Renal cortical epithelial cell (primary cell): ENCODE results near the gene MT1M. TPM values are rescaled to one million over a fixed set of nuclear protein-coding genes. Genes with fewer than 3 reads are reported as not detected.
"Not testable (repeated sequence)": the region's sequence is repeated elsewhere in the genome, so short reads cannot be mapped to it uniquely, and the experiment has no call there.

Experiments used
- DNase-seq: peaks from one replicate; pipeline ENCODE4 v3.0.0-alpha.2; 2011; ENCODE audit warnings: low read depth
- total RNA-seq: library from RNA; depleted of rRNA; stranded (reverse); fragments of >200 nt; gene quantifications from 2 replicates; pipeline ENCODE4 v1.2.3, GENCODE V29; 2014

The MT1M gene
- total RNA-seq, 1 donor from 2014 or later: 2.8 TPM

DNA sequence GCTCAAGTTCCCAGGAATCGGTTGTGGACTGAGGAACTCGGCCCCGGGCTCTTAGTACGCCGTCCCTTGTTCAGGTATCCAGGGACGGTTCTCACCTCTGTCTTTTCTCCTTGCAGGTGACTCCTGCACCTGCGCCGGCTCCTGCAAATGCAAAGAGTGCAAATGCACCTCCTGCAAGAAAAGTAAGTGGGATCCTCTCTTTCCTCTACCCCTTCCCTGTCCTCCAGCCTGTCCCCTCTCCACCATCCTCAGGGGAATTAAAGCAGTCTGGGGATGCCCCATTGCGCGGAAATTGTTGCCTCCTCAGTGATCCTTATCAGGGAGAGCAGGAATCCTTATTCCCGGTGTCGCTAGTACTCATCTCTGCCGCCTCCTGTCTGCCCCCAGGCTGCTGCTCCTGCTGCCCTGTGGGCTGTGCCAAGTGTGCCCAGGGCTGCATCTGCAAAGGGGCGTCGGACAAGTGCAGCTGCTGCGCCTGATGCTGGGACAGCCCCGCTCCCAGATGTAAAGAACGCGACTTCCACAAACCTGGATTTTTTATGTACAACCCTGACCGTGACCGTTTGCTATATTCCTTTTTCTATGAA, 23.5 kb upstream of the MT1M start:
- DNase-seq: no peak

GRCh38 chr16:56609463-56609921, 23.0 kb upstream of the MT1M start:
- peak; percentile 85 for DNase-seq

DNA sequence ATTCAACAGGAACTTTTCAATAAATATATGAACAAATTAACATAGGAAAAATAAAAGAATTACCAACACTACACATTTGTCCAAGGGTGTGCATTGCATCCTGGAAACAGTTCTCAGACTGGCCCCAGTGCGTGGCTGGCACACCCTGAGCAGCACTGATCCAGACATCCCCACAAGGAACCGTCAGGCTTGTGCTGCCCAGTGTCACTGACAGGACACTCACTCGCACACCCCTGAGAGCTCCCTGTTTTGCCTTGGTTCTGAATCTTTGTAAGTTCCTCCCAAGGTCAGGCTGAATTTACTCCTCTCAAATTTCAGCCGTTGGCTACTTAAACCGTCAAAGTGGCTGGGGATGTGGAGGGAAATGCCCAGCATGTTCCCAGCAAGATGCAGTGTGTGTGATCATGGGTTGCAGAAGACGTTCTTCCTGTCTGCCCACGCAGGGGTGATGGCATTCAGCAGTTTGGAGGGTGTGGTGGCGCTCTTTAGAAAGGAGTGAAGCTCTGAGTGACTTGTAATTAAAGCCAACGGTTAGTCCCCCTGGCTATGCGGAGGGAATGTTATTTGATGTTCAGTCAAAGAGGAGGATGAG, 22.3 kb upstream of the MT1M start:
- DNase-seq: peak; percentile 96

- no peak for DNase-seq
Observed at GRCh38 chr16:56610609-56611111, 21.8 kb upstream of the MT1M start.

GRCh38 chr16:56611281-56611833, 21.1 kb upstream of the MT1M start:
- DNase-seq: peak; percentile 80

- peak; percentile 60 for DNase-seq
Observed at GRCh38 chr16:56613706-56614105, 18.8 kb upstream of the MT1M start.

- DNase-seq: peak; percentile 97
Observed at GRCh38 chr16:56614549-56614991, 17.9 kb upstream of the MT1M start.

DNA sequence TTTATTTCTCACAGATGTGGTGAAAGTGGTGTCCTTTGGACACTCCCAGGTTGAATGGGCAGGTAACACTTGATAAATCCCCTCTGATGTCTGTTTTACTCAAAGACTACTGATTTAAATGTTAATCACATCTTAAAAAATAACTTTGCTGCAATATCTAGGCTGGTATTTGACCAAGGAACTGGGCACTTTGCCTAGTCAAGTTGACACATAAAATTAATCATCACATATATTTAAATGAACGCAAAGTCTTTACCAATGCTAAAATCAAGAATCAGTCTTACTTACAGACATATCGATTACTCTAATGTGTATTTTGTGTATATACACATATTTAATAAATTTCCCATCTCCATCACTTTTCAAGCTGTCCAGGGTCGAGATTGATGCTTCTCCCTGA, 17.1 kb upstream of the MT1M start:
- peak; percentile 65 for DNase-seq

GRCh38 chr16:56616608-56617211, 15.7 kb upstream of the MT1M start:
- no peak for DNase-seq

DNA sequence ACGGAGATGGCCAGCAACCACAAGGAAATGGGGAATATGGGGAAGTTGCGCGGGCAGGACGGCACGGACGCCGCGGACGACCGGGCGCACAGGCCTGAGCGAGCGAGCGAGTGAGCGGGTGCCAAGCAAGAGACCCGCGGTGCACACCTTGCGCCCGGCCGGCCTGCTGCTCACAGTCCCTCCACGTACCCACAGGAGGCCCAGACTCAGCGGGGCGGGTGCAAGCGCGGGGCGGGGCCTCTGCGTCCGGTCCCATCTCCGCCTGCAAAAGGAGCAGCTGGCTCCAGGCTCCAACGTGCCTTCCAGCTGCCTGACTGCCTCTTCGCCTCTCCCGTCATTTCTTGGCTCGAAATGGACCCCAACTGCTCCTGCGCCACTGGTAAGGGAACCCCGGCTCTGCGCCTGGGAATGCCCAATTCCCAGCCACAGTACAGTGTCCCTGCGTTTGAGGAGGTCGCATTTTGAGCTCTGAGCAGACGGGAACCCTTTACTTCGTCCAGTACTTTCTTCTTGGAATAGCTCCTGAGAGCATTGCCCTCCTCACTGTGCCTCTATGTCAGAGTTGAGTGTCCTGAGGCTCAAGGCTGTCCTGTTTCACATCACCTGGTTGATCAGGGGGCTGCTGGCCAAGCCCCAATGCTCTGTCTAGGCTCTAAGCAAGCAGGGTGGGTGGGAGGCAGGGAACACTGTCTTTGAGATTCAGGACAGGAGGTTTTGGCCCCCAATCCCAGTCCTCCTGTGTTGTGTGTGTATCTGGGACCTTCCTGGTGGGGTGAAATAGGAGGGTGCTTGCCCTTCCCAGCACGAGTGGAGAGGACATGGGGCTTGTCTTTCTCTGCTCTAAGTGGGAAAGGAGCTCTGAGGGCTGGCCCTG, 15.0 kb upstream of the MT1M start:
- DNase-seq: peak; percentile 51

GRCh38 chr16:56618138-56618537, 14.3 kb upstream of the MT1M start:
- no peak for DNase-seq

GRCh38 chr16:56620339-56620897, 12.0 kb upstream of the MT1M start:
- no peak for DNase-seq

DNA sequence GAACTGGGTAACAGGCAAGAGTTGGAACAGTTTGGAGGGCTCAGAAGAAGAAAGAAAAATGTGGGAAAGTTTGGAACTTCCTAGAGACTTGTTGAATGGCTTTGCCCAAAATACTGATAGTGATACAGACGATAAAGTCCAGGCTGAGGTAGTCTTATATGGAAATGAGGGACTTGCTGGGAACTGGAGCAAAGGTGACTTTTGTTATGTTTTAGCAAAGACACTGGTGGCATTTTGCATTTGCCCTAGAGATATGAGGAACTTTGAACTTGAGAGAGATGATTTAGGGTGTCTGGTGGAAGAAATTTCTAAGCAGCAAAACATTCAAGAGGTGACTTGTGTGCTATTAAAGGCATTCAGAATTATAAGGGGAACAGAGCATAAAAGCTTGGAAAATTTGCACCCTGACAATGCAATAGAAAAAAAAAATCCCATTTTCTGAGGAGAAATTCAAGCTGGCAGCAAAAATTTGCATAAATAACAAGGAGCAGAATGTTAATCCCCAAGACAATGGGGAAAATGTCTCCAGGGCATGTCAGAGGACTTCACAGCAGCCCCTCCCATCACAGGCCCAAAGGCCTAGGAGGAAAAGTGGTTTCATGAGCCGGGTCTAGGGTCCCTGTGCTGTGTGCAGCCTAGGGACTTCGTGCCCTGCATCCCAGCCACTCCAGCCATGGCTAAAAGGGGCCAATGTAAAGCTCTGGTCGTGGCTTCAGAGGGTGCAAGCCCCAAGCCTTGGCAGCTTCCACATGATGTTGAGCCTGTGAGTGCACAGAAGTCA, 10.6 kb upstream of the MT1M start:
- not testable (repeated sequence) for DNase-seq

DNA sequence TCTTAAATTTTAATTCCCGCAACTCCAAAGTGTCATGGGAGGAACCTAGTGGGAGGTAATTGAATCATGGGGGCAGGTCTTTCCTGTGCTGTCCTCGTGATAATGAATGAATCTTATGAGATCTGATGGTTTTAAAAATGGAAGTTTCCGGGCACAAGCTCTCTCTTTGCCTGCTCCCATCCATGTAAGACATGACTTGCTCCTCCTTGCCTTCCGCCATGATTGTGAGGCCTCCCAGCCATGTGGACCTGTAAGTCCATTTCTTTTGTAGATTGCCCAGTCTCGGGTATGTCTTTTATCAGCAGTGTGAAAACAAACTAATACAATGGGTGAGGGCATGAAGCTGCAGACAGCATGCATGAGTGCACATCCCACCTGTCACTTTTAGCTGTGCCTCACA, 9.3 kb upstream of the MT1M start:
- DNase-seq: not testable (repeated sequence)

DNA sequence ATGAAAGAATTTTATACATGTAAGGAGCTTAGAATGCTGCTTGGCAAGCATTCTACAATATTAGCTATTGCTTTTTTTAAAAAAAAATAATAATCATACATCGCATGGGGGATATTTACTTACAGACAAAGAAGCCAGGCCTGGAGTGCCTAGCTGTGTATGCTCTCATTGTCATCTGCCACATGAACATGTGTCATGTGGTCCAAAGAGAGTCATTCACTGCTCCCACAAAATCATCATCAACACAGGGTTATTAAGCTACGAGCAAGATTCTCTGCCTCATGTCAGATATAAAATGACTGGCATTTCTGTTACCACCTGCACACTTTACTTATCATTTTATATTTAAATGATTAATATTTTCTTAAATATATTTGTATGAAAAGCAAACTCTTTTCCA, 8.8 kb upstream of the MT1M start:
- DNase-seq: no peak

DNA sequence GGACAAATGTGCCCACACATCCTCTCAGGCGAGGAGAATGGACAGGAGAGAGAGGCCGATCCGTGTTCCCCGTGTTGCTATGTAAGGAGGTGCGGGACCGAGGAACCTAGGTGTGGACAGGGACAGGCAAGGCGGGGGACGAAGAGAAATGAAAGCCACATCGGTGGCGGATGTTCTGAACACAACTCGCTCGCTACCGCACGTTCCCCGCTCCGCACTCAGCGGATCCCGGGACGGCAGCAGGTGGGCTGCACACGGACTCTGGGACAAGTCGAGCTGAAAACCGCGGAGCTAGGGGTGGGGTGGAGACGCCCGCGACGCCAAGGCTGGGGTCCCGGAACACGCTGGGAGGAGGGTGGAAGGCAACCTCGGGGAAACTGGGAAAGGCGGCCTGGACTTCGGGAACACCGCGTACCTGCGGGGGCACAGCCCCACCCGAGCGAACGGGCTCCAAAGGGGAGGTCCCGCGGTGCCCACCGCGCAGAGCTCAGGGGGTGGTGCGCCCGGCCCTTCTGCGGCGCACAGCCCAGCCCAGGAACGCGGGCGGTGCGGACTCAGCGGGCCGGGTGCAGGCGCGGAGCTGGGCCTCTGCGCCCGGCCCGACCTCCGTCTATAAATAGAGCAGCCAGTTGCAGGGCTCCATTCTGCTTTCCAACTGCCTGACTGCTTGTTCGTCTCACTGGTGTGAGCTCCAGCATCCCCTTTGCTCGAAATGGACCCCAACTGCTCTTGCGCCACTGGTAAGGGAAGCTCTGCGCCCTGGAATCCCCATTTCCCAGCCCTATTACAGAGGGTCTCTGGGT, 7.1 kb upstream of the MT1M start, which contains the start of gene MT1E:
MT1E (plus strand) TSS at position 642 of the 803 bp plus-strand sequence; CDS start at position 713, 71 bp downstream.
- DNase-seq: peak; percentile 61

DNA sequence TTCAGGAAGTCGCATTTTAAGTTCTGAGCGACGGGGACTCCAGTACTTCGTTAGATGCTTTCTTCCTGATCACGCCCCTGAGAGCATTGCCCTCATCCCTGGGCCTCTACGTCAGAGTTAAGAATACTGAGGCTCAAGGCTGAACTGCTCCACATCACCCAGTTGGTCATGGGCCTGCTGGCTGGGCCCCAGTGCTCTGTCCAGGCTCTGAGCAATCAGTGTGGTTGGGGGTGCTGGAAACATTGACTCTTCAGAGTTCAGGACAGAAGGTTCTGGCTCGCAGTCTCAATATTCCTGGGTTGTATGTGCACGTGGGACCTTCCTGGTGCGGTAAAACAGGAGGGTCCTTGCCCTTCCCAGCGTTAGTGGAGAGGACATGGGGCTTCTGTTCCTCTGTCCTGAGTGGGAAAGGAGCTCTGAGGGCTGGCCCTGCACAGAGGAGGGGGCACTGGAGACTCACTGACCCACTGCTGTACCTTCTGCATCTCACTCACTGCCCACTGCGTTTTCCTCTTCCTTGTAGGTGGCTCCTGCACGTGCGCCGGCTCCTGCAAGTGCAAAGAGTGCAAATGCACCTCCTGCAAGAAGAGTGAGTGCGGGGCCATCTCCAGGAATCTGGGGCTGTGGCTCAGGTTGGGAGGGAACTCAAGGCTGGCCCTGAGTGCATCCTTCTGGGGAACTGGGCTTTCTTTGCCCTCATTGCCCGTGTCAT, 6.4 kb upstream of the MT1M start:
- no peak for DNase-seq

GRCh38 chr16:56626685-56627084, 5.8 kb upstream of the MT1M start:
- no peak for DNase-seq
